Measurements from ENCODE around the gene XPO6. TPM values are rescaled to one million over a fixed set of nuclear protein-coding genes. Genes with fewer than 3 reads are reported as not detected.

XPO6 gene
- total RNA-seq, 1 donor from 2014 or later, result 84.8 TPM

- DNase-seq (ENCODE audit: low read depth) (no peak), FAIRE-seq (no peak)
- H3K4me3 ChIP-seq (ENCODE audit: low read depth, low read length), result no peak overlapping the region
- no peaks in the 10 kb centered on the region for H3K27me3 ChIP-seq (ENCODE audit: control insufficient read depth, insufficient read depth, low read length)
- peaks cover 19% of the 10 kb centered on the region for H3K36me3 ChIP-seq (ENCODE audit: control insufficient read depth, insufficient read depth, low read length)
- no peak for TF ChIP-seq CTCF (IDR thresholded peaks at IDR 0.05; ENCODE audit: insufficient read depth, low read length, severe bottlenecking)
Observed at GRCh38 chr16:28207399-28207798, 4.4 kb downstream of the XPO6 start.

- Histone ChIP-seq H3K36me3 (ENCODE audit: control insufficient read depth, insufficient read depth, low read length) (peaks cover 20% of the 10 kb centered on the region), H3K4me3 (ENCODE audit: low read depth, low read length) (no peak overlapping the region), H3K27me3 (ENCODE audit: control insufficient read depth, insufficient read depth, low read length) (no peaks in the 10 kb centered on the region)
- DNase-seq (ENCODE audit: low read depth) (no peak), FAIRE-seq (no peak)
- no peak for TF ChIP-seq CTCF (IDR thresholded peaks at IDR 0.05; ENCODE audit: insufficient read depth, low read length, severe bottlenecking)
Observed at GRCh38 chr16:28205974-28206373, 5.8 kb downstream of the XPO6 start.

- H3K27me3 ChIP-seq (ENCODE audit: control insufficient read depth, insufficient read depth, low read length), result no peaks in the 10 kb centered on the region
- H3K4me3 ChIP-seq (ENCODE audit: low read depth, low read length), result no peak overlapping the region
- TF ChIP-seq CTCF (IDR thresholded peaks at IDR 0.05; ENCODE audit: insufficient read depth, low read length, severe bottlenecking), result no peak
- no peak for FAIRE-seq
- no peak for DNase-seq (ENCODE audit: low read depth)
- H3K36me3 ChIP-seq (ENCODE audit: control insufficient read depth, insufficient read depth, low read length), result peaks cover 23% of the 10 kb centered on the region
Observed at GRCh38 chr16:28205117-28205899, 6.5 kb downstream of the XPO6 start.

GRCh38 chr16:28204622-28205021, 7.1 kb downstream of the XPO6 start:
- DNase-seq (ENCODE audit: low read depth), result no peak
- FAIRE-seq, result no peak
- peaks cover 20% of the 10 kb centered on the region for H3K36me3 ChIP-seq (ENCODE audit: control insufficient read depth, insufficient read depth, low read length)

GRCh38 chr16:28204204-28204603, 7.6 kb downstream of the XPO6 start:
- TF ChIP-seq CTCF (IDR thresholded peaks at IDR 0.05; ENCODE audit: insufficient read depth, low read length, severe bottlenecking), result no peak
- peaks cover 20% of the 10 kb centered on the region for H3K36me3 ChIP-seq (ENCODE audit: control insufficient read depth, insufficient read depth, low read length)
- no peaks in the 10 kb centered on the region for H3K27me3 ChIP-seq (ENCODE audit: control insufficient read depth, insufficient read depth, low read length)
- DNase-seq (ENCODE audit: low read depth) (no peak), FAIRE-seq (no peak)
- H3K4me3 ChIP-seq (ENCODE audit: low read depth, low read length), result no peak overlapping the region

More at GRCh38 chr16:28204622-28205021, 7.1 kb downstream of the XPO6 start:
- TF ChIP-seq CTCF (IDR thresholded peaks at IDR 0.05; ENCODE audit: insufficient read depth, low read length, severe bottlenecking), result no peak
- no peak overlapping the region for H3K4me3 ChIP-seq (ENCODE audit: low read depth, low read length)
- no peaks in the 10 kb centered on the region for H3K27me3 ChIP-seq (ENCODE audit: control insufficient read depth, insufficient read depth, low read length)

All from bronchial epithelial cell (primary cell).